BE2C (cell line): ENCODE data around the gene SLFN12.
"Not testable (repeated sequence)": the region's sequence is repeated elsewhere in the genome, so short reads cannot be mapped to it uniquely, and the experiment has no call there.

Source experiments
- DNase-seq: peaks from one replicate; pipeline ENCODE4 v3.0.0-alpha.2; 2020
- H3K27me3 ChIP-seq: fragments of 250-450 bp; sonication (Bioruptor Pico); 2 replicates; pipeline ENCODE4 v1.5.1; 2020; ENCODE audit warnings: mild to moderate bottlenecking
- H3K36me3 ChIP-seq: fragments of 250-450 bp; sonication (Bioruptor Pico); 2 replicates; pipeline ENCODE4 v1.5.1; 2020; ENCODE audit warnings: mild to moderate bottlenecking
- H3K4me1 ChIP-seq: fragments of 250-450 bp; sonication (Bioruptor Pico); 2 replicates; pipeline ENCODE4 v1.5.1; 2020
- H3K4me3 ChIP-seq: 2 replicates; pipeline ENCODE4 v1.5.1; 2011; ENCODE audit warnings: low read depth, low read length
- H3K9me3 ChIP-seq: fragments of 250-450 bp; sonication (Bioruptor Pico); 2 replicates; pipeline ENCODE4 v1.5.1; 2020
- CTCF ChIP-seq: IDR thresholded peaks from 2 replicates; pipeline ENCODE4 v1.5.1; 2012; ENCODE audit warnings: mild to moderate bottlenecking, low read depth, low read length

SLFN12 gene

GRCh38 chr17:35447499-35447898 lies 15.2 kb upstream of the SLFN12 start:
- no peaks in the 10 kb centered on the region for H3K4me1 ChIP-seq
- H3K4me3 ChIP-seq: no peak overlapping the region
- TF ChIP-seq CTCF: no peak
- H3K36me3 ChIP-seq: no peaks in the 10 kb centered on the region
- DNase-seq: no peak
- H3K27me3 ChIP-seq: peaks cover 96% of the 10 kb centered on the region
- H3K9me3 ChIP-seq: no peaks in the 10 kb centered on the region; the same call in 1 of the 2 replicates

- Histone ChIP-seq H3K9me3 (no peaks in the 10 kb centered on the region), H3K27me3 (peaks cover 56% of the 10 kb centered on the region), H3K4me3 (no peak overlapping the region), H3K36me3 (no peaks in the 10 kb centered on the region), H3K4me1 (no peaks in the 10 kb centered on the region)
- DNase-seq: no peak
- no peak for TF ChIP-seq CTCF
These were observed 6.1 kb upstream of the SLFN12 start for GRCh38 chr17:35438433-35438832.

DNA sequence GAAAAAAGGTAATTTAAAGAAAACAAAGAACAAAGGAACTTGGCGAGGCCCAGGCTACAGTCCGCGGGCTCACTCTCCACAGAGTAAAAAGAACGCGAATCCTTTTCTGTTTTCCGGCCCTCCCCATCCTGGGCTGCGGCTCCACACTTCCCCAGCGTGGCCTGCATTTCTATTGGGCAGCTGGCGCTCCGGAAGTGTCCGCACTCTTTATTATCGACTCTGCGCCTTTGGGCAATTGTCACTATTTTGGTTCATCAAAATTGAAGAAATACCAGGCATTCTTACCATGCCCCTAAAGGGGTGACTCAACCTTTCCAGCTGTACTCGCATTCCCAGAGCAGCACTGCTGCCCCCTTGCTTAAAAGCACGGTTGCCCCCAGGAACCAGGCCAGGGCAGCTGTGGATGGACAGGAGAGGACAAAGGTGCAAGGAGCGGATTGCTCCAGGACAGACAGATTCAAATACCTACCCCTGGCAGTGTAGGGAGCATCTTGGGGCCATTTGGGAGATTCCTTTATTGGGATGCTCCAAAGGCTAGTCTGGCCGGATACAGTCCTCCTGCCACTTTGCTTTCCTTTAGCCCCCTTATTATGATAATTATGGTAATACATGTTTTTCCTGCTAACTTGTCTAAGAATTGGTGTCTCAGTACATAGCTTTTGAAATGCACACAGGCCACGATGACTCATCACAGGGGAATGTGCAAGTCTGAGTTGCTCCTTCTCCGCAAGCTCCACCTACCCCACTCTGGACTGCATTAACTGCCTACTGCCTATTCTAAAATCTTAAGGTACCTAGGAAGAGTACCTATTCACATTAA lies 985 bp upstream of the SLFN12 start:
- H3K36me3 ChIP-seq: no peaks in the 10 kb centered on the region
- H3K4me3 ChIP-seq: no peak overlapping the region
- no peaks in the 10 kb centered on the region for H3K4me1 ChIP-seq
- no peak for TF ChIP-seq CTCF
- DNase-seq: no peak
- H3K9me3 ChIP-seq: no peaks in the 10 kb centered on the region
- H3K27me3 ChIP-seq: peaks cover 75% of the 10 kb centered on the region

- Histone ChIP-seq H3K36me3 (no peaks in the 10 kb centered on the region), H3K9me3 (no peaks in the 10 kb centered on the region), H3K27me3 (peaks cover 53% of the 10 kb centered on the region), H3K4me3 (no peak overlapping the region), H3K4me1 (no peaks in the 10 kb centered on the region)
- DNase-seq: no peak
- no peak for TF ChIP-seq CTCF
These were observed 2.6 kb downstream of the SLFN12 start for GRCh38 chr17:35429702-35430101.

GRCh38 chr17:35428229-35428628 lies 4.1 kb downstream of the SLFN12 start:
- TF ChIP-seq CTCF: no peak

GRCh38 chr17:35423761-35424160 lies 8.5 kb downstream of the SLFN12 start:
- no peak for TF ChIP-seq CTCF
- Histone ChIP-seq H3K27me3 (peaks cover 41% of the 10 kb centered on the region), H3K4me1 (no peaks in the 10 kb centered on the region), H3K9me3 (no peaks in the 10 kb centered on the region), H3K36me3 (no peaks in the 10 kb centered on the region), H3K4me3 (no peak overlapping the region)
- no peak for DNase-seq

More at GRCh38 chr17:35428229-35428628, 4.1 kb downstream of the SLFN12 start:
- H3K9me3 ChIP-seq: no peaks in the 10 kb centered on the region
- DNase-seq: no peak
- no peaks in the 10 kb centered on the region for H3K36me3 ChIP-seq
- no peaks in the 10 kb centered on the region for H3K4me1 ChIP-seq
- H3K4me3 ChIP-seq: no peak overlapping the region
- H3K27me3 ChIP-seq: peaks cover 56% of the 10 kb centered on the region

DNA sequence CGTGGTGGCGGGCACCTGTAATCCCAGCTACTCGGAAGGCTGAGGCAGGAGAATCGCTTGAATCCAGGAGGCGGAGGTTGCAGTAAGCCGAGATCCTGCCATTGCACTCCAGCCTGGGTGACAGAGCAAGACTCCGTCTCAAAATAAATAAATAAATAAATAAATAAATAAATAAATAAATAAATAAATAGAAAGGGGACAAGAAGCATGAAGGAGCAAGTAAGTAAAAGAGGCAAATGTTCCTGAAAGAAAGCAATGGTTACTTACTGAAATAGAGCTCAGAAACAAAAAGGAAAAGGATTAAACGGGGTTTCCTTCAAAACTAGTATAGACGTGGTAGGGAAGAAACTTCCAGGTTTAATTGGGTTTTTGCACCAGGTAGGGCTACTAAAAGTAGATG lies 11.2 kb downstream of the SLFN12 start:
- not testable (repeated sequence) for DNase-seq, H3K9me3 ChIP-seq, H3K36me3 ChIP-seq, H3K4me1 ChIP-seq, H3K4me3 ChIP-seq
- peaks cover 35% of the 10 kb centered on the region for H3K27me3 ChIP-seq
